Central memory CD8-positive, alpha-beta T cell (primary cell): ENCODE results near the gene CD209.

Experiments used
- ATAC-seq: fragments of 150-1000 bp; cut with Tn5 transposase; replicated peaks from 2 replicates; pipeline ENCODE4 v1.10.0; 2022; ENCODE audit warnings: mild to moderate bottlenecking, moderate FRiP score, moderate number of reproducible peaks; ENCODE audit not compliant: poor library complexity, severe bottlenecking; ENCODE audit errors: extremely low read depth
- DNase-seq, 2 donors: peaks; one replicate each; pipeline ENCODE4 v3.0.0; 2021; ENCODE audit warnings: low spot score in 2 of 2
- H3K27ac Mint-ChIP-seq: one replicate; pipeline ENCODE4 v1.8.0; 2022; ENCODE audit warnings: low read depth, mild to moderate bottlenecking, moderate library complexity, mixed read lengths
- H3K27me3 Mint-ChIP-seq: one replicate; pipeline ENCODE4 v1.8.0; 2022; ENCODE audit warnings: mixed read lengths
- H3K36me3 Mint-ChIP-seq: one replicate; pipeline ENCODE4 v1.8.0; 2022; ENCODE audit warnings: mild to moderate bottlenecking, moderate library complexity, mixed read lengths; ENCODE audit not compliant: insufficient read depth
- H3K4me1 Mint-ChIP-seq: one replicate; pipeline ENCODE4 v1.8.0; 2022; ENCODE audit warnings: mixed read lengths
- H3K4me3 Mint-ChIP-seq: one replicate; pipeline ENCODE4 v1.8.0; 2022; ENCODE audit warnings: mild to moderate bottlenecking, moderate library complexity, mixed read lengths
- H3K9me3 Mint-ChIP-seq: one replicate; pipeline ENCODE4 v1.8.0; 2022; ENCODE audit warnings: mixed read lengths

The CD209 gene

DNA sequence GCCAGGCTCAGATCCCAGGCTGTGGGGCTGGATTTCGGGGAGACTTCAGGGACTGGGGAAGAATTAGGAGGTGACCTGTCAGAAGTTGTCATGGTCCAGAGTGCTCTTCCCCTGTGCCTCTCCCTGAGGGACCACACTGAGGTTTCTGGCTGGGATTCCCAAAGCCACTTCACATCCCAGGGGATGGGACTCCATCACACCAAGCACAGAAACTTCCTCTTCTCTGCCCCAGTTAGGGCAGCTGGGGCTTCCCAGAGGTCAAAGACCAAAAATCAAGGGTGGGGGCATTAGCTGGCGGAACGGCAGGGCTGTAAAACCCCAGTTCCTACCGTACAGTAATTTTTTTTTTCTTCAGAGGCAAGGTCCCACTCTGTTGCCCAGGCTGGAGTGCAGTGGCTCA lies 52.8 kb downstream of the CD209 start:
- H3K4me3 Mint-ChIP-seq = no peak overlapping the region
- H3K9me3 Mint-ChIP-seq = no peaks in the 10 kb centered on the region
- H3K4me1 Mint-ChIP-seq = peaks cover 6% of the 10 kb centered on the region
- ATAC-seq = no peak
- no peak overlapping the region for H3K27ac Mint-ChIP-seq
- no peak for DNase-seq
- H3K27me3 Mint-ChIP-seq = peaks cover 22% of the 10 kb centered on the region
- no peaks in the 10 kb centered on the region for H3K36me3 Mint-ChIP-seq

DNA sequence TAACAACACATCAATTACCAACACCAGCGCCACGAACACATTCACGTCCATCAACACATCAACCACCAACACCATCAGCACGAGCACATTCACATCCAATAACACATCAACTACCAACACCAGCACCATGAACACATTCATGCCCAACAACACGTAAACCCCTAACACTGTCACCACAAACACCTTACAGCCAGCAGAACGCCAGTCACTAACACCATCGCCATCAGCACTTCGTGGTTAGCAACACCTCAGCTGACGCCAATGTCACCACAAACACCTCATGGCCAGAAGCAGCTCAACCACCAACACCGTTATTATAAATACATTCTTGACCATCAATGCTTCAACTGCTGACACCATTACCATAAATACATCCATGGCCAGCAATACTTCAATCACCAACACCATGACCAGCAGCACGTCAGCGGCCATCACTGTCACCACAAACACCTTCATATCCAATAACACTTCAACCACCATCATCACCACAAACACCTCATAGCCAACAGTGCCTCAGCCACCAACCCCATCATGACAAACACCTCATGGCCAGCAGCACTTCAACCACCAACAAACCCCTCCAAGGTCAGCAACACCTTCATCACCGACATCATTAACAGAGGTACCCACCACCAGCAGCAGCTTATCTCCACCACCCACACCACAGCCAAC lies 54.8 kb downstream of the CD209 start:
- ATAC-seq (peak; percentile 77), DNase-seq (peak in 1 of 2 donors; percentile 62)
- no peak overlapping the region for H3K4me3 Mint-ChIP-seq
- H3K4me1 Mint-ChIP-seq = no peaks in the 10 kb centered on the region
- no peaks in the 10 kb centered on the region for H3K9me3 Mint-ChIP-seq
- H3K27me3 Mint-ChIP-seq = peaks cover 2% of the 10 kb centered on the region
- no peaks in the 10 kb centered on the region for H3K36me3 Mint-ChIP-seq
- H3K27ac Mint-ChIP-seq = no peak overlapping the region

DNA sequence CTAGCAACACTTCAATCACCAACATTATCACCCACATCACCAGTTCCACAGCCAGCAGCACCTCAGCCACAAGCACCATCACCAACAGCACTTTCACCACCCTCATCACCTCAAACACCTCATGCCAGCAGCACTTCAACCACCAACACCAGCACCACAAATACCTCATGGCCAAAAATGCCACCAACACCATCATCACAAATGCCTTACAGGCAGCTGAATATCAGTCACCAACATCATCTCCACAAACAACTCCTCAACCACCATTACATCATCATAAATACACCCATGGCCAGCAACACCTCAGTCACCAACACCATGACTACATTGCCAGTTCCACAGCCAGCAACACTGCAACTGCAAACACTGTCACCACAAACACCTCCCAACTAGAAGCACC lies 55.8 kb downstream of the CD209 start:
- ATAC-seq (peak; percentile 52), DNase-seq (peak in 1 of 2 donors; percentile 64)
- H3K9me3 Mint-ChIP-seq = no peaks in the 10 kb centered on the region

DNA sequence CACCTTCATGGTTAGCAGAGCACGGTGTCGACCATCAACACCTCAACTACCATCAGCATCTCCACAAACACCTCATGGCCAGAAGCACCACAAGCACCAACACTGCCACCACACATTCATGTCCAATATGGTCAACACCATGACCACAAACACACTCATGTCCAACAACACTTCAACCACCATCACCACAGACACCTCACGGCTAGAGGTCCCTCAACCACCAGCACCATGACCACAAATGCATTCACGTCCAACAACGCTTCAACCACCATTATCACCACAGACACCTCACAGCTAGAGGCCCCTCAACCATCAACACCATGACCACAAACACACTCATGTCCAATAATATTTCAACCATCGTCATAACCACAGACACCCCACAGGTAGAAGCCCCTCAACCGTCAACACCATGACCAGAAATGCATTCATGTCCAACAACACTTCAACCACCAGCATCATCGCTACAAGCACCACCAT lies 56.5 kb downstream of the CD209 start:
- Mint-ChIP-seq H3K36me3 (no peaks in the 10 kb centered on the region), H3K27me3 (no peaks in the 10 kb centered on the region), H3K4me3 (no peak overlapping the region), H3K4me1 (no peaks in the 10 kb centered on the region), H3K9me3 (no peaks in the 10 kb centered on the region), H3K27ac (no peak overlapping the region)
- DNase-seq = peak in 1 of 2 donors; percentile 32
- no peak for ATAC-seq

More for the DNA sequence above, 55.8 kb downstream of the CD209 start:
- no peak overlapping the region for H3K4me3 Mint-ChIP-seq
- no peak overlapping the region for H3K27ac Mint-ChIP-seq
- H3K27me3 Mint-ChIP-seq = no peaks in the 10 kb centered on the region
- no peaks in the 10 kb centered on the region for H3K36me3 Mint-ChIP-seq
- no peaks in the 10 kb centered on the region for H3K4me1 Mint-ChIP-seq
